ENCODE data around the gene GABBR2.
A peak's percentile ranks its signal among the peaks of the same experiment; 100 is the strongest.

The GABBR2 gene

GRCh38 chr9:98264516-98264915 is 444.2 kb downstream of the GABBR2 start:
- DNase-seq: no peak
- in situ Hi-C loops (cut with HindIII; ENCODE audit: low pct_ligation_motif_present, low pct_unique_long_range_greater_than_20kb, low sequenced_read_pairs): no loop called here

GRCh38 chr9:98263482-98264357 is 445.0 kb downstream of the GABBR2 start:
- DNase-seq: peak; percentile 73
- in situ Hi-C loops (cut with HindIII; ENCODE audit: low pct_ligation_motif_present, low pct_unique_long_range_greater_than_20kb, low sequenced_read_pairs): no loop called here

GRCh38 chr9:98263080-98263479 is 445.7 kb downstream of the GABBR2 start:
- DNase-seq: no peak
- in situ Hi-C loops (cut with HindIII; ENCODE audit: low pct_ligation_motif_present, low pct_unique_long_range_greater_than_20kb, low sequenced_read_pairs): no loop called here

- DNase-seq: no peak
- in situ Hi-C loops (cut with HindIII; ENCODE audit: low pct_ligation_motif_present, low pct_unique_long_range_greater_than_20kb, low sequenced_read_pairs): no loop called here
Observed at GRCh38 chr9:98262056-98262455, 446.7 kb downstream of the GABBR2 start.

GRCh38 chr9:98260635-98261034 is 448.1 kb downstream of the GABBR2 start:
- no peak for DNase-seq
- in situ Hi-C loops (cut with HindIII; ENCODE audit: low pct_ligation_motif_present, low pct_unique_long_range_greater_than_20kb, low sequenced_read_pairs): no loop called here

- DNase-seq: no peak
- in situ Hi-C loops (cut with HindIII; ENCODE audit: low pct_ligation_motif_present, low pct_unique_long_range_greater_than_20kb, low sequenced_read_pairs): no loop called here
Observed at GRCh38 chr9:98259791-98260190, 448.9 kb downstream of the GABBR2 start.

- in situ Hi-C loops (cut with HindIII; ENCODE audit: low pct_ligation_motif_present, low pct_unique_long_range_greater_than_20kb, low sequenced_read_pairs): no loop called here
- DNase-seq: no peak
Observed at GRCh38 chr9:98256756-98257155, 452.0 kb downstream of the GABBR2 start.

- in situ Hi-C loops (cut with HindIII; ENCODE audit: low pct_ligation_motif_present, low pct_unique_long_range_greater_than_20kb, low sequenced_read_pairs): no loop called here
Observed at GRCh38 chr9:98255578-98256296, 453.0 kb downstream of the GABBR2 start, which contains the start of gene TBC1D2. TBC1D2 (minus strand) TSS chr9:98255649; CDS start chr9:98255541, 108 bp downstream.

GRCh38 chr9:98255061-98255577 is 453.6 kb downstream of the GABBR2 start:
- in situ Hi-C loops (cut with HindIII; ENCODE audit: low pct_ligation_motif_present, low pct_unique_long_range_greater_than_20kb, low sequenced_read_pairs): no loop called here
- DNase-seq: peak; percentile 50

More at GRCh38 chr9:98255578-98256296, 453.0 kb downstream of the GABBR2 start, which contains the start of gene TBC1D2:
- DNase-seq: peak; percentile 89

- peak; percentile 36 for DNase-seq
Observed at GRCh38 chr9:98254228-98255060, 454.3 kb downstream of the GABBR2 start.

GRCh38 chr9:98253565-98253964 is 455.2 kb downstream of the GABBR2 start:
- DNase-seq: no peak
- in situ Hi-C loops (cut with HindIII; ENCODE audit: low pct_ligation_motif_present, low pct_unique_long_range_greater_than_20kb, low sequenced_read_pairs): no loop called here

More at GRCh38 chr9:98254228-98255060, 454.3 kb downstream of the GABBR2 start:
- in situ Hi-C loops (cut with HindIII; ENCODE audit: low pct_ligation_motif_present, low pct_unique_long_range_greater_than_20kb, low sequenced_read_pairs): no loop called here

- peak; percentile 91 for DNase-seq
Observed at GRCh38 chr9:98251551-98251950, 457.2 kb downstream of the GABBR2 start.

GRCh38 chr9:98249771-98250170 is 459.0 kb downstream of the GABBR2 start:
- DNase-seq: no peak
- in situ Hi-C loops (cut with HindIII; ENCODE audit: low pct_ligation_motif_present, low pct_unique_long_range_greater_than_20kb, low sequenced_read_pairs): no loop called here

More at GRCh38 chr9:98251551-98251950, 457.2 kb downstream of the GABBR2 start:
- in situ Hi-C loops (cut with HindIII; ENCODE audit: low pct_ligation_motif_present, low pct_unique_long_range_greater_than_20kb, low sequenced_read_pairs): no loop called here

- peak; percentile 78 for DNase-seq
Observed at GRCh38 chr9:98248737-98249474, 459.8 kb downstream of the GABBR2 start.

GRCh38 chr9:98247831-98248657 is 460.7 kb downstream of the GABBR2 start:
- in situ Hi-C loops (cut with HindIII; ENCODE audit: low pct_ligation_motif_present, low pct_unique_long_range_greater_than_20kb, low sequenced_read_pairs): no loop called here
- no peak for DNase-seq

More at GRCh38 chr9:98248737-98249474, 459.8 kb downstream of the GABBR2 start:
- in situ Hi-C loops (cut with HindIII; ENCODE audit: low pct_ligation_motif_present, low pct_unique_long_range_greater_than_20kb, low sequenced_read_pairs): no loop called here

- in situ Hi-C loops (cut with HindIII; ENCODE audit: low pct_ligation_motif_present, low pct_unique_long_range_greater_than_20kb, low sequenced_read_pairs): no loop called here
- no peak for DNase-seq
Observed at GRCh38 chr9:98242426-98242825, 466.3 kb downstream of the GABBR2 start.
